ENCODE results near the gene TDRD3. TPM values are rescaled to one million over a fixed set of nuclear protein-coding genes. Genes with fewer than 3 reads are reported as not detected.
"Not testable (repeated sequence)": the region's sequence is repeated elsewhere in the genome, so short reads cannot be mapped to it uniquely, and the experiment has no call there.

The TDRD3 gene
- total RNA-seq, 1 donor from 2014 or later = 65.0 TPM

DNA sequence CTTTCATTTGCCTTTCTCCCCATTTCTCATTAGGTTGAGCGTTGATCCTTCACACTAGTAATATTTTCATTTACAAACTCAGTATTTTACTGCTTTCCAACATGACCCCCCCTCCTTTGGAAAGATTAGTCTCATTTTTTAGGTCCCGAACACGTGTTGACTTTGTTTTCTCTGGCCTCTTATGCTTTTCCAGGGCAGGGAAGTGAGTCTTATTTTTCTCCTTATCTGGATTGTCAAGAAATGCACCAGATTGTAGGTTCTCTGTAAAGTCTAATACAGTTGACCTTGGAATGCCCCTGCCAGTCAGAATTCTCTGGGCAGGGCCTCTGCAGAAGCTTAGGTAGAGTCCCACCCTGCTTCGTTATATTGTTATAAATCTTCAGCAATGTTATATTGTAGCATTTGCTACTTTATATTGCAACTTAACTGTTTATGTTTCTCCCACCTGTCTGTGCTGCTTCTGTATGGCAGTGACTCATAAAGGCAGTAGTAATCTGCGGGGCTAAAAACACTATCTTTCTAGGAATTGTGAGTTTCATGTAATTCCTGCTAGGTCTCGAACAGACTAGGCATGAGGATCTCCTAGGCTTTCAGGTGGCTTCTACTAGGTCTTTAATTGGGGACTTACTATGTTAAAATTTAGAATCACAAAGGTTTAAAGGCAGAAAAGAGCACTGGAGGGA, 2.0 kb downstream of the TDRD3 start:
- no peak for DNase-seq

DNA sequence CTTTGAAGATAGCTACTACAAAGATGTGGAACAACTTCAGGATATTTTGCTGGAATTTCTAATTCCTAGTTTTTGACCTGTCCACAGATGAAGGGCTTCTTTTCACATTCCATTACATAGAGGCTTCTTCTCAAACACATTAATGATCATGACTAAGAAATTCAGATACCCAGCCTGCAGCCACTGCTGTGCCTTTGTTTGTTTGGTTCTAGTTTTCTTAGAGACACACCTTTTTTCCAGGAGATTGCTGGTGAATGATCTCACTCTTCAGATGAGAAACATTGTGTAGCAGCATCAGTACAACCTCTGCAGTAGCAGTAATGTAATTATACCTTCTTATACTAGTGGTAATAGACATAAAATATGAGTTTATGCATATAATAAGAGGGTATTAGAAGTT, 5.0 kb downstream of the TDRD3 start:
- no peak for DNase-seq

DNA sequence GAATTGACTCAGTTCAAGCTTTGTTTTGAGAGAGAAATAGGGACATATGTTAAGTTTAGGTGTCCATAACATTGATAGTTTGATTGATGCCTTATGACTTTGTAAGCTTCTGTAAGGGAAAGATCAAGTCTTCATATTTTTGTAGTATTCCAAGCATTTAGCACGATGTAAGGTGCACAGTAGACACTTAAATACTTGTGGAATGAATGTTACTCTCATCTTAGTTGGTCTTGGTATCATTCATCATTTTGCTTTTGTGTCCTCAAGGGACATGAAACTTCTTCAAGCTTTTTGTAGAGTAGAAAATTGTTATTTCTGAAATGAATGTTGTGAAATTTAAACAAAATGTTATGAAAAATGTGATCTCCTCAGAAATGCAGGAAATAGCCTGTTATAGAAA, 10.1 kb downstream of the TDRD3 start:
- DNase-seq = no peak

DNA sequence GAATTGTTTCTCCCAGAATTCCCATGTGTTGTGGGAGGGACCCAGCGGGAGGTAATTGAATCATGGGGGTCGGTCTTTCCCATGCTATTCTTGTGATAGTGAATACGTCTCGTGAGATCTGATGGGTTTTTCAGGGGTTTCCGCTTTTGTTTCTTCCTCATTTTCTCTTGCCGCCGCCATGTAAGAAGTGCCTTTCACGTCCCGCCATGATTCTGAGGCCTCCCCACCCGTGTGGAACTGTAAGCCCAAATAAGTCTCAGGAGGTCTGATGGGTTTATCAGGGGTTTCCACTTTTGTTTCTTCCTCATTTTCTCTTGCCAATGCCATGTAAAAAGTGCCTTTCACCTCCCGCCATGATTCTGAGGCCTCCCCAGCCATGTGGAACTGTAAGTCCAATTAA, 10.8 kb downstream of the TDRD3 start:
- DNase-seq = not testable (repeated sequence)

DNA sequence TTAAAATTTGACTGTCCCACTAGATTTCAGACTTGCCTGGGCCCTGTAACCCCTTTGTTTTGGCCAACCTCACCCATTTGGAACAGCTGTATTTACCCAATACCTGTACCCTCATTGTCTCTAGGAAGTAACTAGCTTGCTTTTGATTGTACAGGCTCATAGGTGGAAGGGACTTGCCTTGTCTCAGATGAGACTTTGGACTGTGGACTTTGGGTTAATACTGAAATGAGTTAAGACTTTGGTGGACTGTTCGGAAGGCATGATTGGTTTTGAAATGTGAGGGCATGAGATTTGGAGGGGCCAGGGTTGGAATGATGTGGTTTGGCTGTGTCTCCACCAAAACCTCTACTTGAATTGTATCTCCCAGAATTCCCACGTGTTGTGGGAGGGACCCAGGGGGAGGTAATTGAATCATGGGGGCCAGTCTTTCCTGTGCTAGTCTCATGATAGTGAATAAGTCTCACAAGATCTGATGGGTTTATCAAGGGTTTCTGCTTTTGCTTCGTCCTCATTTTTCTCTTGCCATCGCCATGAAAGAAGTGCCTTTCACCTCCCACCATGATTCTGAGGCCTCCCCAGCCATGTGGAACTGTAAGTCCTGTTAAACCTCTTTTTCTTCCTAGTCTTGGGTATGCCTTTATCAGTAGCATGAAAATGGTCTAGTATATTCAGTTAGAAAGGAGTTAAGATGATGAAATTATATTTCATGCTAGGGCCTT, 12.7 kb downstream of the TDRD3 start:
- DNase-seq = not testable (repeated sequence)

DNA sequence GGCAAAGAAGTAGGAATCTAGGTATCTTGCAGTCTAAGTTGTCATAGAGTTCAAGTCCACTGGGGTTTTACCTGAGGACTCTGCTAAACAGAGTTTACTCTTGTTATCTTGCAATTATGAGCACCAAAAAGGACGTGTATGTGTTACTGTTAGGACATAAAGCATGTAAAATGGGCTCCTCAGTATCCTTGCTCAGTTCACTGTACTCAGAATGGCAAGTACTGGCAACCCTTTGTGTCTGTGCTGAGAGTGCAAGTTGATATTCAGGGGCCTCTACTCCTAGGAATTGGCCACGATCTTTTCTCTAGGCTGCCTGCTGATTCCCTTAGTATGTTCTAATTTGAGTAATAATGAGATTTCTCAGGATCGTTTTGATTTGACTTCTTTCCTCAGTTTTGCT, 13.3 kb downstream of the TDRD3 start:
- no peak for DNase-seq

DNA sequence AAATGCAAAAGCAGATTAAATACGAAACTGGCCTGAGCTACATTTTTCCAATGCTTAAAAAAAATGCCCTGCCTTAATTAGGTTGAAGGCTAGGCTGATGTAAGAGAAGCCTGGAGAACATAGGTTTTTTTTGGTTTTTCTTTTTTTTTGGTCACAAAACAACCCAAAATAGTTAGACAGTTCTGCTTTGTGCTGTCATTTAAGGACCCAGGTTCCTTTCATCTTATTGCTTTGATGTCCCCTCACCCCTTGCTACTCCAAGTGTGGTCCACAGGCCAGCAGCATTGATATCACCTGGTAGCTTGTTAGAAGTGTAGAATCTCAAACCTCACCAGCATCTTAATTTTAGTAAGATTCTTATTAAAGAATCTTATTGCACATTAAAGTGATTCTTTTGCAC, 14.4 kb downstream of the TDRD3 start:
- no peak for DNase-seq

DNA sequence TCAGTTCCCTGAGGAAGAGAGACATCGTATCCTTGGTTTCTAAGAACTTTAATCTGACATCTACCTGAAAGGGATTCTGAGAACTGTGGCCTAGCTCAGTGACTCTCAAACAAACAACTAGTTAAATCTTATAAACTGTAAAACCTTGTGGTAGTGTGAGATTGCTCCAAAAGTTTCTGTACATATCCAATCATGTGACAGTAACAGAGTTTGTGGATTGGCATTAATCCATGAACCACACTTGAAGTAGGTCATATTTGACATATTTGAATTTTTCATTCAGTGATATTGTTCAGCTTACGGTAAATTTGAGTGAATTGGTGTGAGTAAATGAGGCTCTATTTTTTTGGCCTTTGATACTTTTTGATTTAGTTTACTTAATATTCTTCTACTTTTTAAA, 15.0 kb downstream of the TDRD3 start:
- no peak for DNase-seq

DNA sequence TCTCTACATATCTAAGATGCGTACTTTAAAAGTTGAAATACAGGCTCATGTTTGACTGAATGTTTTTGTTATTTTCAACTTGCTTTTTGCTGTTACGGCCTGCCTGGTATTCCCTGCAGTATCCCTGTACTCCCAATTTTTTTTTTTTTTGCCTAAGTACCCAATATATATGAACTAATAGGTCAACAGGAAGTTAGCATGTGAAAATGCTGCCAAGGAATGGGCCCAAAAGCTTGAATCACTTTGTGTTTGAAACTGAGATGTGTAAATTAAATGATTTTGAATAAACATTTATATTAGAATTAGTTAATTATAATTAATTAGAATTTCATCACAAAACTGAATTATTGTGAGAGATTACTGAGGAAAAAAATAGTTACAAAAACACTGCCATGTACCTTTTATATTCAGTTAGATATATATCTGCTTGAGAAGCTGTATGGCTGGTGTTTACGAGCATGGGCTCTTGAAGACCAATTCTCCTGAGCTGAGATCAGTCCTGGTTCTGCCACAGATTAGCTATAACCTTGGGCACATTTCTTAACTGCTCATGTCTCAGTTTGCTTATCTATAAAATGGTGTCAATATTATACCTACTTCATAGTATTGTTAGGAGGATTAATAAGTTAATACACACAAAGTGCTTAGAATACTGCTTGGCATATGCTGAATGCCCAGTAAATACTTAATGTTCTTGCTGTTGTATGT, 16.0 kb downstream of the TDRD3 start:
- DNase-seq = no peak

DNA sequence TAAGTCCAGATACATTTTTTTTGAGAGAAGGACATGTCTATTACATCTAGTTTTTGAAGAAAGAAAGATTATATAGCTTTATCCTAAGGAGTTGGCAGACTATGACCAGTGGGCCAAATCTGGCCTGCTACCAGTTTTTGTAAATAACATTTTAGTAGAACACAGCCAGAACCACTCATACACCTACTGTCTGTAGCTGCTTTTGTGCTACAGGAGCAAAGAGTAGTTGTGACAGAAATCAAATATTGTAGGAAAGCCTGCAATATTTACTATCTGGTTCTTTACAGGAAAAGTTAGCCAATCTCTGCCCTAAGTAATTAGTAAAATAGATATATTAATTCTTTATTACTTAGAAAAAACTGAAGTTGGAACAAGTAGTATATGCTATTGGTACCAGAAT, 17.2 kb downstream of the TDRD3 start:
- no peak for DNase-seq

DNA sequence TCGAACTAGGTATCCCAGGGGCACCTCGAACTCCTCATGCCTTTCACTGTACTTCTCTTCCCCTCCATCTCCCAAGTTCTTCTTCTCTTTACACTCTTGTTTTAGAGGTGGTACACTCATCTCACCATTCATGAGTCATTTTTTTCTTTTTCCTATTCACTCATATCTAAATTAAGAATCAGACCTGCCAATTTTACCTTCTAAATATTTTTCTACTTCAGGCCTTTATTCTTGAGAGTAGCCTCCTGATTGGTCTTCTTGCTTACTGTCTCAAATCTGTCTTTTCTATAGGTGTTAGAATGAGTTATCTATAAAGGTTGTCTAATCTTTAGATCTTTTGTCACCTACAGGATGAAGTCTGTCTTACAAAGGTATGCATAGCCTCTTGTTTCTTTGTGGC, 20.7 kb downstream of the TDRD3 start:
- no peak for DNase-seq

DNA sequence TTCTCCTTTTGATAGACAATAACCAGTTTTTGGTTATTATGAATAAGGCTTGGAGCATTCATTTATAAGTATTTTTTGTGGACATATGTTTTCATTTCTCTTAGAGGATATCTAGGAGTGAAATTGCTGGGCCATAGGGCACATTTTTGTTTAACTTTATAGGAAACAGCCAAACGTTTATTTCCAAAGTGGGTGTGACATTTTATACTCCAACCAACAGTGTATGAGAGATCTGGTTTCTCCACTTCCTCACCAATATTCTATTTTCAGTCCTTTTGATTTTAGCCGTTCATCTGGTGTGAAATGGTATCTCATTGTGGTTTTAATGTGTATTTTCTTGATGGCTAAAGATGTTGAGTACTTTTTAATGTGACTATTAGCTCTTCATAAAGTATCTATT, 21.9 kb downstream of the TDRD3 start:
- DNase-seq = no peak

DNA sequence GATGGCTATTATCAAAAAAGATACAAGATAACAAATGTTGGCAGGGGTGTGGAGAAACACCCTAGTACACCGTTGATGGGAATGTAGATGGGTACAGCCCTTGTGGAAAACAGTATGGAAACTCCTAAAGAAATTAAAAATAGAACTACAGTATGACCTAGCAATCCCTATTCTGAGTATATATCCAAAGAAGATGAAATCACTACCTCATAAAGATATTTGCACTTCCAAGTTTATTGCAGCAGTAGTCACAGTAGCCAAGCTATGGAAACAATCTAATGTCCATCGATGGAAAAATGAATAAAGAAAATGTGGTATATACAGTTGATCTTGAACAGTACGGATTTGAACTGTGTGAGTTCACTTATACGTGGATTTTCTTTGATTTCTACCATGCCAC, 28.3 kb downstream of the TDRD3 start:
- no peak for DNase-seq

DNA sequence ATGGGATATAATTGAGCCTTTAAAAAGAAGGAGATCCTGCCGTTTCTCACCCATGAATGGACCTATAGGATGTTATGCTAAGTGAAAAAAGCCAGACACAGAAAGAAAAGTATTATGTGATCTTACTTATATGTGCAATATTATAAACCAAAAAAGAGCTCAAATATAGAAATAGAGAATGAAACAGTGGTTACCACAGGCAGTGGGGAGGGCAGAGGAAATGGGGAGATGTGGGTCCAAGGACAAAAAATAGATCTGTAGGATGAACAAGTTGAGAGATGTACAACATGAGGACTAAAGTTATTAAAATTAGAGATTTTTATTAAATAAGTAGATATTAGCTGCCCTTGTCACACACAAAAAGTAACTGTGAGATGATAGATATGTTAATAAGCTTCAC, 29.1 kb downstream of the TDRD3 start:
- no peak for DNase-seq

DNA sequence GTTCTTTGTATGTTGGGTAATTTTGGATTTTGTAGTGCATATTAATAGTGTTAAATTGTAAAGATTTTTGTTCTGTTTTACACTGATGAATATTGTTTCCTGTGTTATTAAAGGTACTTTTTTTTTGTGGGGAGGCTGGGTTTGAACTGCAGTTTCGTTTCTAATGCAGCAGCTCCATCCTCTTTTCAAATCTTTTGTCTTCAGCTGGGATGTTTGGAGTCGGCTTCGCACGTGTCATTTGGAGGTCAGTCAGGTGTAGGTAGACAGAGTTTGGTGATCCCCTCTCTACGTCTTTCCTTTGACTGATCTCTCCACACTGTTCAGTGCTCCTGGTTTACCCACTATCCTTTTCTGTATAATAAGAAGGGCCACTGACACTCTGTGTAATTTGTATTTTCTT, 30.3 kb downstream of the TDRD3 start:
- DNase-seq = no peak

DNA sequence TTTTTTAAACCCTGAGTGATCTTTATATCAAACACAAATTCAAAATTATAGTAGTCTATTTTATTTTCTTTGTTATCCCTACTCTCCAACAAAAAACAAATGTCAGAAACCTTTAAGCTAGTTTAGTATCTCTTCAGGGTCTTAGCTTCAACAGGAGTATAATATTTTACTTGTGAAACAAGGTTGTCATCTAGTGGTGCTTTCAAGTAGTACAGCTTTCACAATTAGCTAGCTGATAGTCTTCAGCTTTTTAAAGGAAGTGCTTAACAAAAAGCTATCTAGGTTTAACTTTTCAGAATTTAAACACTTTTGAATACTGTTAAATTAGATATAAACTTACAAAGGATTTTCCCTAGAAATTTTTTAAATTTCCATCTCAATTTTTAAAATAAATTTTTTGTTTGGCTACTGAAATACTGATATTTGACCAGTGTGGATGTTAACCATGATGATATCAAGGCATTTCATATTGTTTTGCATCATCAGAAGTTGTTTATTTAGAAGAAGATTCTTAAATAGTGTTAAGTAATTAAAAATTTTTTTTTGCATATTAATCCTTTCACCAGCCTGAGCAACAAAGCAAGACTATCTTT, 34.2 kb downstream of the TDRD3 start:
- no peak for DNase-seq

DNA sequence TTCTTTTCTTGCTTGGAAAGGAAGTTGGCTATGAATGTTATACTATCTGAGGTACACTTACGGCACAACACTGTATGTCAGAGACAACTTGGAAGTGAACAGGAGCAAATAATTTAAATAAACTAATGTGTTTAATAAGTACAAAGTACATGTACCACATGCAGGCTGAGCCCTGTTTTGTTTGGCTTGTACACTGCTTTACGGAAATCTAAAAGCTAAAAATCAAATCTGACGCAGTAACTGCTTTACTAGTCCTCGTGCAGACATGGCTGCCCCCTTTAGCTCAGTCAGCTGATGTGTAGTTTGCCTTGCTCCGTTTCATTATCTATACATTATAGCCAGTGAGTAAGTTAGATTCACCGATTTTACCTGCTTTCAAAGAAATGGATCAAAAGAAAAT, 36.5 kb downstream of the TDRD3 start:
- DNase-seq = no peak

DNA sequence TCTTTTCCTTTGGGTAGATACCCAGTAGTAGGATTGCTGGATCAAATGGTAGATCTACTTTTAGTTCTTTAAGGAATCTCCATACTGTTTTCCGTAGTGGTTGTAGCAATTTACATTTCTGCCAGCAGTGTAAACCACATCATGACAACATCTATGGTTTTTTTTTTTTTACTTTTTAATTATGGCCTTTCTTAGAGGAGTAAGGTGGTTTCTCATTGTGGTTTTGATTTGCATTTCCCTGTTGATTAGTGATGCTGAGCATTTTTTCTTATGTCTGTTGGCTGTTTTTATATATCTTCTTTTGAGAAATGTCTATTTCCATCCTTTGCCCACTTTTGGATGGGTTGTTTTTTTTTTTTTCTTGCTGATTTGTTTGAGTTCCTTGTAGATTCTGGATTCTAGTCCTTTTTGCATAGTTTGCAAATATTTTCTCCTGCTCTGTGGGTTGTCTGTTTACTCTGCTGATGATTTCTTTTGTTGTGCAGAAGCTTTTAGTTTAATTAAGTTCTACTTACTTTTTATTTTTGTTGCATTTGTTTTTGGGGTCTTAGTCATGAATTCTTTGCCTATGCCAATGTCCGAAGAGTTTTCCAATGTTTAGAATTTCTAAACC, 38.8 kb downstream of the TDRD3 start:
- no peak for DNase-seq

DNA sequence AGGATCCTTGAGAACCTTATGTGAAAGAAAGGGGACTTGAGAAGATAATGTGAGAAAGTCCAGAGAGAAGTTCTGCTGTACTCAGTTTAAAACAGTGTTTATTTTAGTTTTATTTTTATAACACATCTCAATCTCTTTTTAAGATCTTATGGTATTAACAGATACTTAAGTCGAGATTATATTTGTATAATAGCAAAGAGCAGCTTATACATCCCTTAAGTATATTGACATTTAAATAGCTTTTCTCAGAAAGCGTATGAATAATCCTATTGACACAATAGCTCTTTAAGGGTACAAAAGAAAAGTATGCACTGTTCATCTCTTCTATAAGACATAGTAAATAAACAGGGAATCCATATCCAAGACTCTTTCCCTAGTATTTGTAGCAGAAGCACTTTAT, 42.2 kb downstream of the TDRD3 start:
- DNase-seq = no peak

DNA sequence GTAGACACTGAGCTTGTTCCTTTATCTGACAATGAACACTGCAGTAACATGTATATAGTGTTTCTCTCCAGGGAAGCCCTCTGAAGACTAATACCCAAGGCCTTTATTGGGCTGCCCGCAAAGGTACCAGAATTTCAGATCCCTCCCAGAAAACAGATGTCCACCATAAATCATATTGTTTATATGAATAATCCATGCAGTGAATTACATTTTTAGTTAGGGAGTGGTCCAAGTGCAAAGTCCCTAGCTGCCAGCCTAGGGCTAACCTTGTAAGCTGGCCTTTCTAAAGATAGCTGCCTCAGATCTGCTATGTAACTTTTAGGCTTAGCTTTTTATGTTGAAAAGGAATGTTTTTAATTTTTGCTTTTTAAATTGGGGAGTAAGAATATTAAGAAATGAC, 44.7 kb downstream of the TDRD3 start:
- DNase-seq = no peak

DNA sequence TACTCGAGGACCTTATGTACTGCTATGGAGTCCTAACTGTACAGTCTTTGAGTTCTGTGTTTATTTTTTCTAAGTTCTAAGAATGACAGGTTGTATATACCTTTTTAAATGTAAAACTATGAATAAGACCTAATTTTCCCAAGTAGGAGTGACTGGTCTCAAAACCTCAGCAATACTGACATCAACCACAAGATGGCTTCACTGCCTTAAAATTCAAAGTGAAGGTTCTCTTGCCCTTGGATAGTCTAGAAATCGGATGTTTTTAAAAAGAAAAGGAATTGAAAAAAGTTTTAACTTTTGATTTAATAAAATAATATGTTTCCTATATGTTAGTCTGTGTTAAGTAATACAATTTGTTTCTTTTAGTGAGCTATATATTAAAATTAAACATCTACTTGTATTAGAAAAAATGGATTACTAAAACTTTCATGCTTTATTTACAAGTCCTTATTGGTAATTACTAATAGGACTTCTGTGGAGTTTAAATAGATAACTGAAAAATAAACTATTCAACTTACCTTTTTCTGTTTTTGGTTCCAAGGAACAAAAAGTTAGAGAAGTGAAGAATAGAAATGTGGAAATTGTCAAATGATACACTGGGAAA, 52.0 kb downstream of the TDRD3 start:
- no peak for DNase-seq

DNA sequence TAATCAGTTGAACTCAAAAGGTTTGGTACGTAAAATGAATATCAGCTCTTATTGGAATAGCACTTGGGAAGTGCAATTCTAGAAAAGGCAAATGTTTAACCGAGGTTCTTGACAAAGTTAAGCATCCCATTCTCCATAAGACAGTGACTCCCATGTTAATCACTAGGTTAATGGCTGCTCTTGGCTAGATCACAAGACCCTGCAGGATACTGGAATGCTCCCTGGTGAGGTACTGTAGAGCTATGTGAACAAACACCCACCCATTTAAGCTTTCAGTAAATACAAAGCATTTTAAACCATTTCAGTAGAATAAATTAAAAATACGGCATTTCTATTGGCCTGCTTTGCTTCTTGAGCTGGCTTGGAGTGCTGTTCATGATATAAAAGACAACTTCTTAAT, 56.5 kb downstream of the TDRD3 start:
- DNase-seq = no peak

DNA sequence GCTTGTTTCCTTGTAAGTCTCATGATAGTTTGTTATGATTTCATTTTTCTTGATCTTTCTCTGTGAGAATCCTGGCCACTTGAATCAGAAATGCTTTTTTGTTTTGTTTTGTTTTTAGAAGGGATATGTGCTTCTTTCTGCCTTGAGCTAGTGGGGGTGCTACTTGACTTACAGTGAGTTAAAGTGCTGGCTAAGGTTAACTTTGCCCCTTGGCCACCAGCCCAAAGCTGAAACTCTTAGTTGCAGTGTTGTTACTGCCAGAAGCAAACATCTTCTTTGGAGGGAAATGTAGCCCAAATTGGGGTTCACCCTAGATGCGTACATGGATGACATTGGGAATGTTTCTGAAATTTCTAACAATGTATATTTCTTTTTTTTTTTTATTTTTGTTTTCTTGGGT, 57.4 kb downstream of the TDRD3 start:
- DNase-seq = no peak

Data from occipital lobe (tissue), 2 donors.